ENCODE measurements around the gene ZNF730. TPM values are rescaled to one million over a fixed set of nuclear protein-coding genes. Genes with fewer than 3 reads are reported as not detected.
"Not testable (repeated sequence)": the region's sequence is repeated elsewhere in the genome, so short reads cannot be mapped to it uniquely, and the experiment has no call there.

The ZNF730 gene
- total RNA-seq, 2 donors from 2014 or later: not detected

DNA sequence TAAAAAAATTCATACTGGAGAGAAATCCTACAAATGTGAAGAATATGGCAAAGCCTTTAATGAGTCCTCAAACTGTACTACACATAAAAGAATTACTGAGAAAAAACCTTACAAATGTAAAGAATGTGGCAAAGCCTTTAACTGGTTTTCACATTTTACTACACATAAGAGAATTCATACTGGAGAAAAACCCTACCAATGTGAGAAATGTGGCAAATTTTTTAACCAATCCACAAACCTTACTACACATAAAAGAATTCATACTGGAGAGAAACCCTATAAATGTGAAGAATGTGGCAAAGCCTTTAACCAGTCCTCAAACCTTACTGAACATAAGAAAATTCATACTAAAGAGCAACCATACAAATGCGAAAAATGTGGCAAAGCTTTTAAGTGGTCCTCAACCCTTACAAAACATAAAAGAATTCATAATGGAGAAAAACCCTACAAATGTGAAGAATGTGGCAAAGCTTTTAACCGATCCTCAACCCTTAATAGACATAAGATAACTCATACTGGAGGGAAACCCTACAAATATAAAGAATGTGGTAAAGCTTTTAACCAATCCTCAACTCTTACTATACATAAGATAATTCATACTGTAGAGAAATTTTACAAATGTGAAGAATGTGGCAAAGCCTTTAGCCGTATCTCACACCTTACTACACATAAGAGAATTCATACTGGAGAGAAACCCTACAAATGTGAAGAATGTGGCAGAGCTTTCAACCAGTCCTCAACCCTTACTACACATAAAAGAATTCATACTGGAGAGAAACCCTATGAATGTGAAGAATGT is 29.0 kb downstream of the ZNF730 start:
- H3K4me3 Mint-ChIP-seq: no peak overlapping the region
- H3K27ac Mint-ChIP-seq: no peak overlapping the region
- DNase-seq (no peak), ATAC-seq (no peak)
- H3K9me3 ChIP-seq (ENCODE audit: control insufficient read depth, low read length, poor library complexity, severe bottlenecking): peaks cover 7% of the 10 kb centered on the region
- H3K27me3 Mint-ChIP-seq: peaks cover 6% of the 10 kb centered on the region
- H3K36me3 Mint-ChIP-seq (ENCODE audit: low read depth): no peaks in the 10 kb centered on the region
- H3K4me1 Mint-ChIP-seq: no peaks in the 10 kb centered on the region

DNA sequence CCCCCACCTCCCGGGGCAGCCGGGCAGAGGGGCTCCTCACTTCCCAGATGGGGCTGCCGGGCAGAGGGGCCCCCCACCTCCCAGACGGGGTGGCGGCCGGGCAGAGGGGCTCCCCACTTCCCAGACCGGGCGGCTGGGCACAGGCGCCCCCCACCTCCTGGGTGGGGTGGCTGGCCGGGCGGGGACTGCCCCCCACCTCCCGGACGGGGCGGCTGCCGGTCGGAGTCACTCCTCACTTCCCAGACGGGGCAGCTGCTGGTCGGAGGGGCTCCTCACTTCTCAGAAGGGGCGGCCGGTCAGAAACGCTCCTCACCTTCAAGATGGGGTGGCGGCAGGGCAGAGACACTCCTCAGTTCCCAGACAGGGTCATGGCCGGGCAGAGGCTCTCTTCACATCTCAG is 43.9 kb downstream of the ZNF730 start:
- no peak for ATAC-seq

DNA sequence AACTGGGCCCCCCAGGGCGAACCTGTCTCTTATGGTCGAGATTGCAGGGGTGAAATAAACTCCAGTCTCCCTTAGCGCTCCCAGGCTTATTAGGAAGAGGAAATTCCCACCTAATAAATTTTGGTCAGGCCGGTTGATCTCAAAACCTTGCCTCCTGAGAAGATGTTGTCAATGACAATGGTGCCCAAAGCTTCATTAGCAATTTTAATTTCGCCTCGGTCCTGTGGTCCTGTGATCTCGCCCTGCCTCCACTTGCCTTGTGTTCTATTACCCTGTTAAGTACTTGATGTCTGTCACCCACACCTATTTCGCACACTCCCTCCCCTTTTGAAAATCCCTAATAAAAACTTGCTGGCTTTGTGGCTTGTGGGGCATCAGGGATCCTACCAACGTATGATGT is 51.5 kb downstream of the ZNF730 start:
- not testable (repeated sequence) for H3K27me3 Mint-ChIP-seq; H3K36me3 Mint-ChIP-seq (ENCODE audit: low read depth); DNase-seq; H3K27ac Mint-ChIP-seq; H3K4me1 Mint-ChIP-seq; H3K4me3 Mint-ChIP-seq; H3K9me3 ChIP-seq (ENCODE audit: control insufficient read depth, low read length, poor library complexity, severe bottlenecking); ATAC-seq

More for the DNA sequence above, 43.9 kb downstream of the ZNF730 start:
- no peaks in the 10 kb centered on the region for H3K27me3 Mint-ChIP-seq
- H3K4me1 Mint-ChIP-seq: no peaks in the 10 kb centered on the region
- DNase-seq: no peak
- H3K36me3 Mint-ChIP-seq (ENCODE audit: low read depth): no peaks in the 10 kb centered on the region
- H3K9me3 ChIP-seq (ENCODE audit: control insufficient read depth, low read length, poor library complexity, severe bottlenecking): no peaks in the 10 kb centered on the region
- no peak overlapping the region for H3K4me3 Mint-ChIP-seq
- no peak overlapping the region for H3K27ac Mint-ChIP-seq

DNA sequence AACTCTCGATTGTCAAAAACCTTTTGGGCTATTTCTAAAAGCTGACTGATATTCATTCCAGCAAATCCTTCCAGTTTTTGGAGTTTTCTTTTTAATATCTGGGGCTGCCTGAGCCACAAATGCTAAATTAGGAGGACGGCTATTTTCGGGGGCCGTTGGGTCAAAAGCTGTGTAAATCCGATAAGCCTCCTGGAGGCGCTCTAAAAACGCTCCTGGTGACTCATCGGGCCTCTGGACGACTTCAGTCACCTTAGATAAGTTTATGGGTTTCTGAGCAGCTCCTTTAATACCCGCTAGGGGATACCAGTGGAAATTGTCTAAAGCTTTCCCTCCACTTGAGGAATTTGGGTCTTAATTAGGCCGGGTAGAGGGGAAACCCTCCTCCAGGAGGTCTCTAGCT is 66.4 kb downstream of the ZNF730 start:
- no peaks in the 10 kb centered on the region for H3K36me3 Mint-ChIP-seq (ENCODE audit: low read depth)
- no peak for ATAC-seq
- DNase-seq: no peak
- no peaks in the 10 kb centered on the region for H3K27me3 Mint-ChIP-seq
- H3K9me3 ChIP-seq (ENCODE audit: control insufficient read depth, low read length, poor library complexity, severe bottlenecking): no peaks in the 10 kb centered on the region
- no peak overlapping the region for H3K4me3 Mint-ChIP-seq
- H3K4me1 Mint-ChIP-seq: no peaks in the 10 kb centered on the region
- H3K27ac Mint-ChIP-seq: no peak overlapping the region

DNA sequence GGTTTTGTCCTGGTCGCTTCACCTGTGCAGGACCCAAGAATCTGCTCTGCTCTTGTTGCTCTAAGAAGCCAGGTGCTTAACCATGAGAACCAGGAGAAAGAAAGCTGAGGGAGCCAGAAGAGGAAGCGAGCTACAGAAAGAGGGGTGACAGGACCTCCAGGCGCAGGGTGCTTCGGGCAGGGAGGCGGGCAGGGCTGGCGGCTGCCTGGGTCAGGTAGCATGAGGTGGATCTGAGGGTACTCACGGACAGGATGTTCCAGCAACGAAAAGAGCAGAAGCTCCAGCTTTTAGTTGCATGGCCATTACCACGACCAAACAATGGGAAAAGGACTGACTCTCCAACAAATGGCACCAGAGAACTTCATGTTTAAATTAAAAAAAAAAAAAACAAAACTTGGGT is 73.5 kb downstream of the ZNF730 start:
- Mint-ChIP-seq H3K27me3 (no peaks in the 10 kb centered on the region), H3K4me1 (no peaks in the 10 kb centered on the region)
- no peak for ATAC-seq

More for the DNA sequence above, 73.5 kb downstream of the ZNF730 start:
- Mint-ChIP-seq H3K36me3 (ENCODE audit: low read depth) (no peaks in the 10 kb centered on the region), H3K27ac (no peak overlapping the region), H3K4me3 (no peak overlapping the region)
- DNase-seq: no peak
- H3K9me3 ChIP-seq (ENCODE audit: control insufficient read depth, low read length, poor library complexity, severe bottlenecking): no peaks in the 10 kb centered on the region

Other genes starting within 250 kb of the ZNF730 start
- not detected for gene ZNF728, start 113.8 kb upstream of the ZNF730 start, total RNA-seq
- gene ZNF724, start 133.4 kb downstream of the ZNF730 start, total RNA-seq: 1 to 10 TPM; 2.1 to 3.2 TPM

Data from T-helper 17 cell (primary cell).